Germinal center (tissue), 1 donor: ENCODE results near the gene RPL19.

Source experiments
- DNase-seq: peaks from one replicate; pipeline ENCODE4 v3.0.0; 2012; ENCODE audit warnings: mixed read lengths, low spot score

Gene RPL19

DNA sequence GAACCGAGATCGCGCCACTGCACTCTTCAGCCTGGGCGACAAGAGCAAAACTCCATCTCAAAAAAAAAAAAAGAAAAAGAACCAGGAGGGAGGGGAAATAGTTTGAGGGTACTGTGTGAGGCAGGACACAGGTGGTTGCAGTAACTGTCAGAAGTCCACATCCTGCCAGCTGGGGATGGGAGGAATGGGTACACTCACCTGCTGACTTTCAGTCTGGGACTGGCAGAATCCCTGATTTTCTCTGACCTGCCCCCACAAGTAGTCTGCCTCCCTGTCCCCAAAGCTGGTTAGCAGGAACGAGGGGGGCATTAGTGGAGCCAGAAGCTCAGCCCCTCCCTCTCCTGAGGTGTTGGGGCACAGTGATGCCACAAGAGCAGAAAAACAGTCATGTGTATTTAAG is 27.0 kb upstream of the RPL19 start:
- DNase-seq, result no peak

GRCh38 chr17:39173526-39174274 is 26.4 kb upstream of the RPL19 start:
- DNase-seq, result no peak

DNA sequence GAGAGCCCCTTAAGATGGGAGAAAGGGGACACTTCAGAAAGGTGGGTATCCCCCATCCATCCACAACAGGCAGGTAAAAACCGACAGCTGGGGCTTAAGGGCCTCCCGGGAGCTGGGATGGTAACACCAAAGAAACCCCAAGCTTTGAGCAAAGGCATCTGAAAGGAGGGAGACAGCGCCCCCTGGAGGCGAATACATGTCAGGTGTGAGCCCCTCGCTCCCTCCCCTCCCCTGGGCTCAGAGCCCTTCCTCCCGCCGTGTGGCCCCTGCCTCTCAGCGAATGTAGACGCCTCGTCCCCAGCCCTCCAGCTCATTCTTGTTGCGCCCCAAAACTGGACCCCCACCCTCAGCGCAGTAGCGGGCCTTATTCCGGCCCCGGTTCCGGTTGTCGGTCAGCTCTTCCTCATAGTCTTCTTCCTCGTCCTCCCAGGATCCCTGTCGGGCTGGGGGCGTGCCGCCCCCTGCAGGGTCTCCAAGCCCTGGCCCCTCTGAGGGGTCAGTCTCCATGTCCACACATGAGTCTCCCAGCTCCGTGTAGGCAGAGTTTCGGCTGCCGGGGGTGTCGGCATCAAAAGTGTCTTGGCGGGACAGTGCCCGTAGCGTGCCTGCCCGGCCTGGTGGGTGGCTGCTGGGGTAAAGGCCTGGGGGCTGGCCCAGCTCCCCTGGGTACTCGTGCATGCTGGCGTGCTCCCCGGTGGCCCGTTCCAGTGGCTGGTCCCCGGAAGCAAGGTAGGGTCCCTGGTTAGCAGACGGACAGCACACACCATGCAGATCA is 25.0 kb upstream of the RPL19 start:
- peak; percentile 88 for DNase-seq

DNA sequence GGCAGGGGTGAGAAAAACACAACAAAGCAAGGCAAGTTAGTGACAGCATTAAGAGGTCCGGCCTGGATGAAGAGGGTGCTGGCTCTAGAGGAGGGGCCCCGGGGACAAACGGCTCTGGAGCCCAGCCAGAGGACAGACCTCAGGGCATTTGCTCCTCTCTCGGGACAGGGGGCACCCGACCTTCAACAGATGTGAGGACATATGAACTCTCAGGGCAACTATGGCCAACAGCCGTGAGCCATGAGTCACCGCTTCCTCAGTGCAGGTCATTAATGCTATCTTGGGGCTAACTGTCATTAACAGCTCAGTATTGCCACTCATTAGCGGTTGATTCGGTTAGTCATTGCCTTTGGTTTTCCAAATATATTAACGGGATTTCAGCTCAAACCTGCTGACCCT is 24.4 kb upstream of the RPL19 start:
- DNase-seq, result no peak

GRCh38 chr17:39177256-39177655 is 22.8 kb upstream of the RPL19 start:
- DNase-seq, result no peak

- no peak for DNase-seq
Observed at GRCh38 chr17:39178536-39178935, 21.5 kb upstream of the RPL19 start.

GRCh38 chr17:39181303-39181702 is 18.8 kb upstream of the RPL19 start:
- DNase-seq, result no peak

- DNase-seq, result no peak
Observed at GRCh38 chr17:39183045-39183444, 17.0 kb upstream of the RPL19 start.

DNA sequence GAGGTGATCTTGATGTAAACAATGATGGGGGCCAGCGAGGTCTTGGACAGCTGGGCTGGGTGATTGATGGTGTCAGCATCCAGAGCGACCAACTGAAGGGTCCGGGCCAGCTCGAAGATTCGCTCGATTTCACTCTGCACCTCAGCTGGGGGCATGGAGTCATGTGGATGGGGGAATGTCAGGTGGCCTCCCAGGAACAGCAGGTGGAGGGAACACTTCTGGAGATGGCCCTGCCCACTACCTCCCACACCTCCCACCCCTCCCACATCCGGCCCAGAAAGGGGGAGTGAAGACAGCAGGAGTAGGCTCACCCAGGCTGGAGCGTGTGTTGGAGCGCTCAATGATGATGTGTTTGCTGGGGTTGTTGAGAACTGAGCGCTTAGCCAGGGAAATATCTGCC is 16.4 kb upstream of the RPL19 start:
- DNase-seq, result no peak

- no peak for DNase-seq
Observed at GRCh38 chr17:39186481-39187002, 13.5 kb upstream of the RPL19 start.

GRCh38 chr17:39187152-39187830 is 12.8 kb upstream of the RPL19 start:
- no peak for DNase-seq

DNA sequence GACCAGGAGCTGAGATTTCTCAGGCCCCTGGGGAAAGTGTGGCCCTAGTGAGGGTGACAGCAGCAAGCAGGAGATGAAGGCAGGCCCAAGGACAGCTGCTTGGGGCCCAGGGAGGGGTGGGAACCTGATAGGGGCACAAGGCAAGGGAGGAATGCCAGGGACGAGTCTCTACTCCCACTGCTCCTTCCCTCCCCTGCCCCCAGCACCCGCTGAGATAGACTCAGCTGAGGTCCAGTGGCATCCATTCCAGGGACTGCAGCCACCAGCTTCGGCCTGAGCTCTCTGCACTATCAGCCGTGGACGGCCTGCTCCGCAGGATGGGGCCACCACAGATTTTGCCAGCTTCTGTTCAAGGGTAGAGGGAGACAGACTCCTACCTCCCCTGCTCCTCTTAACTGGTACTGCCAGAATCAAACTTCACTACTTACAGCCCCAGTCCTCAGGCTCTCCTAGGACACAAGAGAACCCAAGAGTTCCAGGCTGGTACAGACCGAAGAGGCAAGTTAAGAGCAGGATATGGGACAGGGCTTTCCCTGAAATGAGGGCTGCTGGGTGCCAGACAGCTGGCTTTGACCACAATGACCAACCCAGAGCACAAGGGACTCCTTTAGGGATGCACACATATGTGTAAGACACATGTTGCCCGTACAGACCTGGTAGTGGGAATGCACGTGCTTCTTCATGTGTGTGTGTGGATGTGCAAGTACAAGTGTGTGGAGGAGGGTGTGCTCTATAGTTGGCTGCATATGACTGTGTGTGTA is 8.2 kb upstream of the RPL19 start:
- DNase-seq, result no peak

DNA sequence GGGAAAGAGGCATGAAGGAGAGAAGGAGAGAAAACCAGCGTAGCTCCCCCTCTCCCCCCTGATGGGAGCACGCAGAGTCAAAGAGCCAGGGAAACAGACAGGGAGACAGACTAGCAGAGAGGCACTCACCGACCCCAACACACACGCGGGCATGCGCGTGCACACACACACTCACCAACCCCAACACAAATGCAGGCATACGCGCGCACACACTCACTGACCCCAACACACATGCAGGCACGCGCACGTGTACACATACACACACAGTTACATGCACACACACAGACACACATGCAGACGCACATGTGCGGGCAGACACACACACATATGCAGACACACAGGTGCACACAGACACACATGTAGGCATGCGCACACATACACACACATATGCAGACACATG is 7.2 kb upstream of the RPL19 start:
- DNase-seq, result no peak

GRCh38 chr17:39193346-39193745 is 6.7 kb upstream of the RPL19 start:
- no peak for DNase-seq

GRCh38 chr17:39194089-39194984 is 5.7 kb upstream of the RPL19 start:
- no peak for DNase-seq

- DNase-seq, result no peak
Observed at GRCh38 chr17:39194985-39195524, 5.0 kb upstream of the RPL19 start.

- no peak for DNase-seq
Observed at GRCh38 chr17:39195568-39196160, 4.4 kb upstream of the RPL19 start.

DNA sequence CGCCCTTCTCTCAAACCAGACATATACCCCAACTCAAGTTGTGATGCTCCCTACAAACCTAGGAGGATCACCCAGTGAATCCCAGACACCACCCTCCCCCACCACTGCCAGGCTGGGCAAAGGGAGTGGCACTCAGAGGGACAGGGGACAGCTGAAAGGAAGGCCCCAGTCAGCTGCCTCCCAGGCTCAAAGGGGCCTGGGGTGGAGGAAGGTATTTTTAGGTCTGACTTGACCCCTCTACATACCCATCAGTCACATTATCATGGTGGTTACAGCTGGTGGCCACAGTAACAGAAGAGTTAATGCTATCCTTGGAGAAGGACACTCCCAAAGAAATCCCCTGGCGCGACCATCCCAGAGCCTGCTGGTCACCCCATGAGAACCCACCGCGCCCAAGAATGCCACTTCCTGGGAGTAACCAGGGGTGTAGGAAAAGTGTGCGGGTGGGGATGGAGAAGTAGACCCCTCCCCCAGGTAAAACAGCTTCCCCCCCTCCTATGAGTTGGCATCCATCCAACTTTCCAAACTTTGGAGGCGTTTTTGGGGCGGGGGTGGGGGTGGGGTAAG is 3.8 kb upstream of the RPL19 start:
- no peak for DNase-seq

GRCh38 chr17:39196808-39197291 is 3.2 kb upstream of the RPL19 start:
- no peak for DNase-seq
